MM.1S (cell line): ENCODE data around the gene ATP2B2.

Source experiments
- DNase-seq: peaks from one replicate; pipeline ENCODE4 v3.0.0-alpha.2; 2015
- H2AFZ ChIP-seq: fragments of 300-600 bp; sonication (generic); 2 replicates; pipeline ENCODE4 v1.6.0; 2016; ENCODE audit warnings: antibody characterized with exemption, low read length
- H3F3A ChIP-seq: fragments of 300-600 bp; sonication (generic); 2 replicates; pipeline ENCODE4 v1.6.1; 2016; ENCODE audit warnings: mild to moderate bottlenecking, antibody characterized with exemption, low read length, moderate library complexity, mixed read lengths; ENCODE audit not compliant: insufficient read depth
- H3K27ac ChIP-seq: fragments of 300-600 bp; sonication (generic); 2 replicates; pipeline ENCODE4 v1.5.1; 2016; ENCODE audit warnings: mild to moderate bottlenecking, low read length
- H3K27me3 ChIP-seq: fragments of 300-600 bp; sonication (generic); replicated peaks from 2 replicates; pipeline ENCODE4 v1.6.0; 2016; ENCODE audit warnings: low read length; ENCODE audit not compliant: insufficient read depth
- H3K36me3 ChIP-seq: fragments of 300-600 bp; sonication (generic); replicated peaks from 2 replicates; pipeline ENCODE4 v1.6.1; 2016; ENCODE audit warnings: mild to moderate bottlenecking, low read length, mixed read lengths; ENCODE audit not compliant: insufficient read depth
- H3K4me1 ChIP-seq: fragments of 300-600 bp; sonication (generic); 2 replicates; pipeline ENCODE4 v1.6.1; 2016; ENCODE audit warnings: low read length, mixed read lengths
- H3K4me2 ChIP-seq: fragments of 300-600 bp; sonication (generic); 2 replicates; pipeline ENCODE4 v1.6.0; 2016; ENCODE audit warnings: low read depth, low read length
- H3K4me3 ChIP-seq: fragments of 300-600 bp; sonication (generic); 2 replicates; pipeline ENCODE4 v1.5.1; 2016; ENCODE audit warnings: low read length, mixed read lengths
- H3K79me2 ChIP-seq: fragments of 300-600 bp; sonication (generic); 2 replicates; pipeline ENCODE4 v1.6.1; 2016; ENCODE audit warnings: mixed run types, low read length, mixed read lengths
- H3K9ac ChIP-seq: fragments of 300-600 bp; sonication (generic); 2 replicates; pipeline ENCODE4 v1.6.1; 2016; ENCODE audit warnings: low read length, mixed read lengths
- H3K9me2 ChIP-seq: fragments of 300-600 bp; sonication (generic); replicated peaks from 2 replicates; pipeline ENCODE4 v1.6.1; 2016; ENCODE audit warnings: mild to moderate bottlenecking, low read length, mixed read lengths; ENCODE audit not compliant: insufficient read depth
- H3K9me3 ChIP-seq: fragments of 300-600 bp; sonication (generic); replicated peaks from 2 replicates; pipeline ENCODE4 v1.6.1; 2016; ENCODE audit warnings: mild to moderate bottlenecking, low read length, mixed read lengths; ENCODE audit not compliant: insufficient read depth
- H4K20me1 ChIP-seq: fragments of 300-600 bp; sonication (generic); 2 replicates; pipeline ENCODE4 v1.6.1; 2016; ENCODE audit warnings: mild to moderate bottlenecking, low read length, moderate library complexity, mixed read lengths; ENCODE audit not compliant: insufficient read depth
- EZH2 ChIP-seq: fragments of 300-600 bp; sonication (generic); optimal IDR thresholded peaks from 2 replicates; pipeline ENCODE3; 2017; ENCODE audit warnings: low read depth, mild to moderate bottlenecking, antibody characterized with exemption, low read length, mixed read lengths
- EZH2phosphoT487 ChIP-seq: fragments of 300-600 bp; sonication (generic); IDR thresholded peaks from 2 replicates; pipeline ENCODE4 v1.6.1; 2018; ENCODE audit warnings: antibody characterized with exemption, low read length
- TF ChIP-seq, protein P1 (sequence below): fragments of 300-600 bp; sonication (generic); IDR thresholded peaks from 2 replicates; pipeline ENCODE4 v1.5.1; 2016; ENCODE audit warnings: antibody characterized with exemption, low read length, mixed read lengths

ATP2B2 gene

DNA sequence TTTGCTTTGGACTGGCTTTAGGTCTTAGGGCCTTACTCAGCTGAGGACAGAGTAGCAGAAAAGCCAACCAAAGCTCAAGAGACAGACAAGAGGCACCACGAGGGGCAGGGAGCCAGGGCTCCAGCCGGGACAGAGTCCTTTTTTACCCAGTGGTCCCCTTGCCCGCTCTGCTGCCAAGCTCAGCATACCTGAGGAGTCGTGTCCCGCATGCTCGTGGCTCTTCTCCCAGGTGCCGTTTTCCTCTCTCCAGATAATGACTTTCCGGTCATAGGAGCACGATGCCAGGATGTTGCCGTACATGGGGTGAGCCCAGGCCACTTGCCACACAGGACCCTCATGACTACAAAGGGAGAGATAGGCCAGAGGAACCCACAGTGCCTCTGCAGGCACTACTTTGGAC lies 193.0 kb downstream of the ATP2B2 start:
- no peak for DNase-seq
- TF ChIP-seq EZH2 (no peak), EZH2phosphoT487 (no peak)
- TF ChIP-seq, protein P1, sequence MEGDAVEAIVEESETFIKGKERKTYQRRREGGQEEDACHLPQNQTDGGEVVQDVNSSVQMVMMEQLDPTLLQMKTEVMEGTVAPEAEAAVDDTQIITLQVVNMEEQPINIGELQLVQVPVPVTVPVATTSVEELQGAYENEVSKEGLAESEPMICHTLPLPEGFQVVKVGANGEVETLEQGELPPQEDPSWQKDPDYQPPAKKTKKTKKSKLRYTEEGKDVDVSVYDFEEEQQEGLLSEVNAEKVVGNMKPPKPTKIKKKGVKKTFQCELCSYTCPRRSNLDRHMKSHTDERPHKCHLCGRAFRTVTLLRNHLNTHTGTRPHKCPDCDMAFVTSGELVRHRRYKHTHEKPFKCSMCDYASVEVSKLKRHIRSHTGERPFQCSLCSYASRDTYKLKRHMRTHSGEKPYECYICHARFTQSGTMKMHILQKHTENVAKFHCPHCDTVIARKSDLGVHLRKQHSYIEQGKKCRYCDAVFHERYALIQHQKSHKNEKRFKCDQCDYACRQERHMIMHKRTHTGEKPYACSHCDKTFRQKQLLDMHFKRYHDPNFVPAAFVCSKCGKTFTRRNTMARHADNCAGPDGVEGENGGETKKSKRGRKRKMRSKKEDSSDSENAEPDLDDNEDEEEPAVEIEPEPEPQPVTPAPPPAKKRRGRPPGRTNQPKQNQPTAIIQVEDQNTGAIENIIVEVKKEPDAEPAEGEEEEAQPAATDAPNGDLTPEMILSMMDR: no peak
- Histone ChIP-seq H3K36me3 (peaks cover 12% of the 10 kb centered on the region), H3K9ac (no peak overlapping the region), H3K4me1 (no peaks in the 10 kb centered on the region), H2AFZ (no peak overlapping the region), H3K79me2 (peaks cover 9% of the 10 kb centered on the region), H3K27me3 (no peaks in the 10 kb centered on the region), H3F3A (no peaks in the 10 kb centered on the region), H3K4me2 (no peak overlapping the region), H3K27ac (no peak overlapping the region), H3K4me3 (no peak overlapping the region), H4K20me1 (no peaks in the 10 kb centered on the region), H3K9me3 (no peaks in the 10 kb centered on the region), H3K9me2 (no peaks in the 10 kb centered on the region)

DNA sequence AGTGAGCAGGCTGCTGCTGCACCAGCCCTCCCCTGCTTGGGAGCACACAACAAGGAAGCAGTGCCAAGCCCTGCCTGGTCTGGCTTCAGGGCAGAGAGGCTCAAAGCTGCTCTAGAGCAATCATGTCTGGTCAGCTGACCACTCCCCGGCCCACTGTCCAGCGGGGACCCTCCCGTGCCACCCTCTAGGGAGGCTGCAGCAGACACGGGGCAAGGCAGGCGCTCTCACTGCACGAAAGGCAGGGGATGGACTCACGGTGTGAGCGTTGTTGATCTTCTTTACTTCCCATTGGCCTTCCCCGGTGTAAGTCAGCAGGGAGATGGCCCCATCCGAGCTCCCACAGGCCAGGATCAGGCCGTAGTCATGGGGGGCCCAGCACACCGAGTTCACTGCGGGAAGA lies 193.7 kb downstream of the ATP2B2 start:
- DNase-seq: no peak
- no peaks in the 10 kb centered on the region for H3K9me3 ChIP-seq
- no peak overlapping the region for H3K9ac ChIP-seq
- H3K4me3 ChIP-seq: no peak overlapping the region
- no peaks in the 10 kb centered on the region for H3K9me2 ChIP-seq
- no peak overlapping the region for H3K27ac ChIP-seq
- no peaks in the 10 kb centered on the region for H3K4me1 ChIP-seq
- H2AFZ ChIP-seq: no peak overlapping the region
- H3K27me3 ChIP-seq: no peaks in the 10 kb centered on the region
- no peaks in the 10 kb centered on the region for H4K20me1 ChIP-seq
- TF ChIP-seq EZH2phosphoT487 (no peak), EZH2 (no peak)
- TF ChIP-seq, protein P1: no peak
- peaks cover 12% of the 10 kb centered on the region for H3K36me3 ChIP-seq
- H3F3A ChIP-seq: no peaks in the 10 kb centered on the region
- H3K4me2 ChIP-seq: no peak overlapping the region
- 0 out of 2 replicates have a peak, but pooled peaks cover 3% of the 10 kb centered on the region for H3K79me2 ChIP-seq

- Histone ChIP-seq H3F3A (peaks cover 2% of the 10 kb centered on the region; the same call in 1 of the 2 replicates), H3K4me1 (no peaks in the 10 kb centered on the region), H3K9ac (no peak overlapping the region), H3K9me3 (no peaks in the 10 kb centered on the region), H3K27ac (no peak overlapping the region), H2AFZ (no peak overlapping the region), H3K36me3 (peaks cover 12% of the 10 kb centered on the region), H3K4me3 (no peak overlapping the region), H3K79me2 (0 out of 2 replicates have a peak, but pooled peaks cover 3% of the 10 kb centered on the region), H3K4me2 (no peak overlapping the region), H3K27me3 (no peaks in the 10 kb centered on the region), H3K9me2 (no peaks in the 10 kb centered on the region), H4K20me1 (no peaks in the 10 kb centered on the region)
- TF ChIP-seq, protein P1: no peak
- TF ChIP-seq EZH2phosphoT487: no peak
- TF ChIP-seq EZH2: no peak
- no peak for DNase-seq
These were observed 194.8 kb downstream of the ATP2B2 start for GRCh38 chr3:10310578-10310977.
